Muscle of leg (tissue), 11 donors: ENCODE data around the gene MYZAP. TPM values are rescaled to one million over a fixed set of nuclear protein-coding genes. Genes with fewer than 3 reads are reported as not detected.

ENCODE experiments used
- DNase-seq: peaks from one replicate; pipeline ENCODE4 v3.0.0; 2013
- H3K27ac ChIP-seq: one replicate; pipeline ENCODE4 v1.5.1; 2013; ENCODE audit warnings: mild to moderate bottlenecking, low read length, control low read depth
- H3K27me3 ChIP-seq: one replicate; pipeline ENCODE4 v1.6.1; 2013; ENCODE audit warnings: low read length; ENCODE audit not compliant: control insufficient read depth, insufficient read depth
- H3K36me3 ChIP-seq: one replicate; pipeline ENCODE4 v1.6.1; 2013; ENCODE audit warnings: low read length; ENCODE audit not compliant: control insufficient read depth, insufficient read depth
- H3K4me1 ChIP-seq: one replicate; pipeline ENCODE4 v1.6.1; 2013; ENCODE audit warnings: low read length; ENCODE audit not compliant: control insufficient read depth, insufficient read depth
- H3K4me3 ChIP-seq: one replicate; pipeline ENCODE4 v1.5.1; 2013; ENCODE audit warnings: low read length, control low read depth
- H3K9me3 ChIP-seq: replicated peaks from 2 replicates; pipeline ENCODE4 v1.6.1; 2013; ENCODE audit warnings: low read depth, low read length; ENCODE audit not compliant: control insufficient read depth
- WGBS: methylation state at CpG from one replicate; pipeline ENCODE4 v1.1.5; 2013; ENCODE audit warnings: missing lambda C conversion rate; ENCODE audit not compliant: insufficient coverage; 5-methylcytosine and 5-hydroxymethylcytosine counted together
- polyA plus RNA-seq, 8 donors: library from polyadenylated mRNA; unstranded; fragments of 120-200 nt; gene quantifications; one replicate each; pipeline versions ENCODE4 v1.2.1 to v1.2.3, GENCODE V29; 2013; ENCODE audit warnings: inconsistent platforms in 1 of 8, low replicate concordance in 1 of 8; ENCODE audit not compliant: insufficient read length in 8 of 8, insufficient read depth in 1 of 8
- total RNA-seq: library from RNA; stranded (reverse); fragments of 120-200 nt; gene quantifications from one replicate; pipeline ENCODE4 v1.2.4, GENCODE V29; 2013

MYZAP gene
- total and polyA plus RNA-seq, 9 donors: 2.4 to 4.9 (median 4.0) TPM

DNA sequence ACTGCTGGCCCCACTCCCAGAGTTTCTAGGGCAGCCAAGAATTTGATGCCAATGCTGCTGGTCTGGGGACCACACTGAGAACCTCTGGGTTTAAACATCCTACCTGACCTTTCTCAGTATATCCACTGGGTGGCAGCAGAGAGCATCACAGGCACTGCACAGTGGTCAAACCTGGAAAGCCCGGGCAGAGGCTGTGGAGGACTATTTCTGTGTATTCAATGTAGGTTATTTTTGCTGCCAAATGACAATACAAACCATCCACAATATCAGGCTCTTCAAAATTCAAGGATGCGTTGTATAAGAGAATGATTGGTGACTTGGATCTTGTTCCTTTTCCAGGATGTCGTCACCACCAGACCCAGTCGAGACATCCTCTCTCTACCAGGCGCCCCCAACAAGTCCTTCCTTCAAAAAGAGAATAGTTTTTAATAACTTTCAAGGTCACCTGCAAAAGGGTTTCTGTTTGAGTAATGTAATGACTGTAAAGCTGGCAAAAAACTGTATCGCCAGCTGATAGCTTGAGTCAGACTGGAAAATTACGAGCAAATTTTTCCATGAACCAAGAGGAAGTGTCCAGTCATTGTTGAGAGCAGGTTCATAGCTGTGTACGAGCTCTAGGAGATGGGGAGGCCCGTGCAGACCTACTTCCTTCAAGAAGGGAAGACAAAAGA is 30.5 kb upstream of the MYZAP start:
- H3K27me3 ChIP-seq: no peaks in the 10 kb centered on the region
- H3K4me3 ChIP-seq: no peak overlapping the region
- H3K9me3 ChIP-seq: no peaks in the 10 kb centered on the region
- H3K4me1 ChIP-seq: peaks cover 10% of the 10 kb centered on the region
- WGBS: 79% methylated on average over 2 of the region's 9 CpGs
- DNase-seq: peak; percentile 88
- H3K27ac ChIP-seq: peak overlapping the region; percentile 81
- H3K36me3 ChIP-seq: no peaks in the 10 kb centered on the region

- 37% methylated on average over 7 of the region's 11 CpGs for WGBS
Measured at GRCh38 chr15:57562196-57562769, 29.4 kb upstream of the MYZAP start.

DNA sequence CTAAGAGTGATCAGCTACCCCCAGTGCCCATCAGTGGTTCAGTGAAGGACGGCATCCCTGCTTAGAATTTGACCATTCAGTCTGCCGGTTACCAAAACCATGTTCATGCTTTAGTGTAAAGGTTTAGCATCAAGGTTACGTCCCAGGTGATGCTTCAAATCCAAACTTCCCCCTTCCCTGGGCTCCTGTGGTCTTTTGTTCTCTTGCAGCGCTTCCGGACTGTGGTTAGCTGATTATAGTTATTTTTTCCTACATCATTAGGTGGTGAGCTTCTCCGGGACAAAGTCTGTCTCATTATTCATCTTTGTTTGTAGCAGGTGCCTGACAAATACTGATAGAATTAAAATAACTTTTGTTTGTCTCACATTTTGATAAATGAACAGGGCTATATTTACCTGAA is 28.3 kb upstream of the MYZAP start:
- H3K9me3 ChIP-seq: no peaks in the 10 kb centered on the region
- DNase-seq: no peak
- no peak overlapping the region for H3K27ac ChIP-seq
- WGBS: no CpG with 5 or more reads among the region's 6 CpGs
- H3K4me3 ChIP-seq: no peak overlapping the region
- no peaks in the 10 kb centered on the region for H3K36me3 ChIP-seq
- H3K27me3 ChIP-seq: no peaks in the 10 kb centered on the region
- H3K4me1 ChIP-seq: peaks cover 6% of the 10 kb centered on the region

More at GRCh38 chr15:57562196-57562769, 29.4 kb upstream of the MYZAP start:
- Histone ChIP-seq H3K36me3 (no peaks in the 10 kb centered on the region), H3K4me1 (peaks cover 6% of the 10 kb centered on the region), H3K27ac (peak overlapping the region; percentile 49), H3K4me3 (no peak overlapping the region), H3K9me3 (no peaks in the 10 kb centered on the region), H3K27me3 (no peaks in the 10 kb centered on the region)
- no peak for DNase-seq

DNA sequence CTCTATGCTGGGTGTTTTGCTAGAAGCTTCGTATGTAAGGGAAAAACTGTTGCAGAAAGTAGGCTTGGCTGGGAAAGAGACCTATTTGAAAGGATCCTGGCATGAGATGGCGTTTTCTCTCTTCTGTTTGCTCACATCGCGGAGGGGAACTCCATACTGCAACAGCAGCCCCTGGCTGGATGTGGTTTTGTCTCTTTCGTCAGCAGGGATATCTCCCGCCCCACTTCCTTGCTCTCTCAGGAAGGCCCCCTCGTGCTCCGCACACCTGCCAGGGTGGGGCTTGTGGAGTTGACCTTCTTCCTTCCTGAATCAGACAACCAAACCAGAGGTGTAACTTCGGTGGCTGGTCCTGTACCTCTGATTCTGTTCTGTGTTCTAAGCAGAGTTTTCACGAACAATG is 26.4 kb upstream of the MYZAP start:
- Histone ChIP-seq H3K36me3 (no peaks in the 10 kb centered on the region), H3K9me3 (no peaks in the 10 kb centered on the region), H3K4me3 (no peak overlapping the region), H3K27ac (peak overlapping the region; percentile 3), H3K27me3 (no peaks in the 10 kb centered on the region), H3K4me1 (peaks cover 6% of the 10 kb centered on the region)
- no peak for DNase-seq
- 16% methylated on average over 2 of the region's 10 CpGs for WGBS

DNA sequence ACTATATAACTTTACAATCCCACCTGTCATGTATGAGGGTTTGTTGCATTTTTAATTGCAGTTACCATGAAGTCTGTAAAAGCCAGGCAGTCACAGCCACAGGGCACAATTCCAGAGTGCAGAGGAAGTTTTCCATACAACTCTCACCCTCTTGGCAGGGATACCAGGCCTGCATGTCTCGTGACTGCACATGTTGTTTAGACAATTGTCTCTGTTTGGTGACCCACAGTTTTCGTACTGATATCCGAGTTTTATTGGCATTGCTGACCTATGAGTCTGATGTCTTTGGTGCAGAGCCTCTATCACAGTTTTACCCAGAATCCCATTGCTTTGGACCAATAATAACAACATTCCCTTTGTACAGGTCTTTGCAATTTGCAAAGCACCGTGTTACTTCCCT is 24.9 kb upstream of the MYZAP start:
- DNase-seq: no peak
- Histone ChIP-seq H3K9me3 (no peaks in the 10 kb centered on the region), H3K27ac (no peak overlapping the region), H3K4me3 (no peak overlapping the region), H3K4me1 (peaks cover 3% of the 10 kb centered on the region), H3K27me3 (no peaks in the 10 kb centered on the region), H3K36me3 (no peaks in the 10 kb centered on the region)
- WGBS: 54% methylated on average over 3 of the region's 4 CpGs

GRCh38 chr15:57567891-57568290 is 23.8 kb upstream of the MYZAP start:
- Histone ChIP-seq H3K4me1 (peaks cover 3% of the 10 kb centered on the region), H3K27ac (no peak overlapping the region), H3K36me3 (no peaks in the 10 kb centered on the region), H3K27me3 (no peaks in the 10 kb centered on the region), H3K4me3 (no peak overlapping the region), H3K9me3 (no peaks in the 10 kb centered on the region)
- no peak for DNase-seq
- no CpG with 5 or more reads among the region's 3 CpGs for WGBS

GRCh38 chr15:57568299-57568698 is 23.4 kb upstream of the MYZAP start:
- Histone ChIP-seq H3K4me1 (peaks cover 3% of the 10 kb centered on the region), H3K27me3 (no peaks in the 10 kb centered on the region), H3K27ac (no peak overlapping the region), H3K4me3 (no peak overlapping the region), H3K36me3 (no peaks in the 10 kb centered on the region), H3K9me3 (no peaks in the 10 kb centered on the region)
- DNase-seq: no peak
- WGBS: no CpG with 5 or more reads among the region's 2 CpGs

- no CpG with 5 or more reads among the region's 2 CpGs for WGBS
Measured at GRCh38 chr15:57570340-57570739, 21.4 kb upstream of the MYZAP start.

DNA sequence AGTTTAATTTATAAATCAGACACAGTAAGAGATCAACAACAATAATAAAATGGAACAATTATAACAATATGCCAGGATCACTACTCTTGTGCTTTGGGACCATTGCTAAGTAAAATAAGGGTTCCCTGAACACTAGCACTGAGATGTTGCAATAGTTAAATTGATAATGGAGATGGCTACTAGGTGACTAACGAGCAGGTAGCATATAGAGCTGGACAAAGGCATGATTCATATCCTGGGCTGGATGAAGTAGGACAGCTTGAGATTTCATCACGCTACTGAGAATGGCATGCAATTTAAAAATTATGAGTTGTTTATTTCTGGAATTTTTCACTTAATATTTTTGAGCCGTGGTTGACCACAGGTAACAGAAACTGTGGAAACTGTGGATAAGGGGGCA is 20.7 kb upstream of the MYZAP start:
- H3K36me3 ChIP-seq: no peaks in the 10 kb centered on the region
- no peaks in the 10 kb centered on the region for H3K27me3 ChIP-seq
- H3K27ac ChIP-seq: no peak overlapping the region
- H3K4me1 ChIP-seq: no peaks in the 10 kb centered on the region
- DNase-seq: no peak
- no peaks in the 10 kb centered on the region for H3K9me3 ChIP-seq
- no peak overlapping the region for H3K4me3 ChIP-seq
- whole genome bisulfite sequencing: 62% methylated on average over 1 of the region's 3 CpGs

More at GRCh38 chr15:57570340-57570739, 21.4 kb upstream of the MYZAP start:
- Histone ChIP-seq H3K27me3 (no peaks in the 10 kb centered on the region), H3K27ac (no peak overlapping the region), H3K9me3 (no peaks in the 10 kb centered on the region), H3K36me3 (no peaks in the 10 kb centered on the region), H3K4me3 (no peak overlapping the region), H3K4me1 (peaks cover under 1% of the 10 kb centered on the region)
- no peak for DNase-seq

- no peaks in the 10 kb centered on the region for H3K27me3 ChIP-seq
- no peak for DNase-seq
- H3K9me3 ChIP-seq: no peaks in the 10 kb centered on the region
- H3K27ac ChIP-seq: no peak overlapping the region
- no peaks in the 10 kb centered on the region for H3K36me3 ChIP-seq
- H3K4me3 ChIP-seq: no peak overlapping the region
- WGBS: 86% methylated on average over 4 of the region's 7 CpGs
- H3K4me1 ChIP-seq: no peaks in the 10 kb centered on the region
Measured at GRCh38 chr15:57571725-57572124, 20.0 kb upstream of the MYZAP start.
